HEK293T (cell line): ENCODE data around the gene EPRS1.

ENCODE experiments used
- BHLHE40 ChIP-seq: fragments of 450-650 bp; IDR thresholded peaks from 2 replicates; pipeline ENCODE4 v1.6.1; 2016; ENCODE audit warnings: mild to moderate bottlenecking, moderate library complexity, borderline replicate concordance
- HDGF ChIP-seq: fragments of 450-650 bp; IDR thresholded peaks from 2 replicates; pipeline ENCODE4 v1.6.1; 2017; ENCODE audit warnings: antibody characterized with exemption, borderline replicate concordance
- LEF1 ChIP-seq: fragments of 450-650 bp; IDR thresholded peaks from 2 replicates; pipeline ENCODE4 v1.6.1; 2017; ENCODE audit warnings: mild to moderate bottlenecking, borderline replicate concordance
- SP1 ChIP-seq: fragments of 450-650 bp; IDR thresholded peaks from 2 replicates; pipeline ENCODE4 v1.6.1; 2017
- SUZ12 ChIP-seq: fragments of 450-650 bp; IDR thresholded peaks from 2 replicates; pipeline ENCODE4 v1.6.1; 2016; ENCODE audit warnings: mild to moderate bottlenecking
- TARDBP ChIP-seq: fragments of 450-650 bp; IDR thresholded peaks from 2 replicates; pipeline ENCODE4 v1.6.1; 2016

- TF ChIP-seq SUZ12 (no peak), BHLHE40 (no peak), LEF1 (no peak), HDGF (no peak), TARDBP (no peak), SP1 (no peak)
Measured at GRCh38 chr1:220094016-220094911, 48.0 kb upstream of the EPRS1 start, which contains the start of gene IARS2.
